K562 (cell line): ENCODE data around the gene SLC30A1. TPM values are rescaled to one million over a fixed set of nuclear protein-coding genes. Genes with fewer than 3 reads are reported as not detected.

ENCODE experiments used
- ATF1 ChIP-seq, 2 experiments: fragments of 450-650 bp in 1 of 2; IDR thresholded peaks; 2 replicates each; pipeline ENCODE4 v1.6.1; 2016; ENCODE audit warnings: missing compliant biosample characterization in 1 of 2, missing genetic modification characterization in 1 of 2
- ELF1 ChIP-seq: fragments of 200-800 bp; sonication (Bioruptor generic); IDR thresholded peaks from 2 replicates; pipeline ENCODE4 v1.6.1; 2016; ENCODE audit warnings: missing genetic modification characterization, missing compliant biosample characterization
- EP400 ChIP-seq: fragments of 450-650 bp; IDR thresholded peaks from 2 replicates; pipeline ENCODE4 v1.6.1; 2017; ENCODE audit warnings: antibody characterized with exemption, mild to moderate bottlenecking, moderate library complexity
- MAFG ChIP-seq: fragments of 450-650 bp; conservative IDR thresholded peaks from 2 replicates; pipeline ENCODE4 v1.6.1; 2016; ENCODE audit warnings: missing genetic modification characterization, missing compliant biosample characterization
- PTBP1 ChIP-seq: fragments of 200-400 bp; formaldehyde crosslinking; IDR thresholded peaks from 2 replicates; pipeline ENCODE4 v1.6.1; 2017; ENCODE audit warnings: low read depth, low read length
- polyA plus RNA-seq, 8 experiments: library from polyadenylated mRNA; depleted of rRNA in 4 of 8; stranded (reverse) in 5 of 8; unstranded in 3 of 8; fragments of >200 nt; fragmentation: Nextera tagmentation in 2 of 8; fragmentation: Illumina TruSeq in 1 of 8; extraction: Ambion mirVana in 2 of 8; extraction: Trizol in 1 of 8; gene quantifications; 2 replicates each; pipeline versions ENCODE4 v1.2.1 to v1.2.3, GENCODE V29; 2011 to 2014; ENCODE audit warnings: inconsistent platforms in 1 of 8, missing spikeins in 1 of 8
- total RNA-seq, 7 experiments: library from RNA; depleted of rRNA in 6 of 7; stranded (reverse); fragments of >200 nt in 6 of 7; fragmentation: Illumina TruSeq in 2 of 7; extraction: Trizol in 2 of 7; gene quantifications; 2 replicates each; pipeline versions ENCODE4 v1.2.1 to v1.2.3, GENCODE V29; 2011 to 2021; ENCODE audit warnings: low replicate concordance in 1 of 7
- TF ChIP-seq, protein P1 (sequence below): fragments of 250-450 bp; sonication (Bioruptor Pico); IDR thresholded peaks from 2 replicates; pipeline ENCODE4 v1.8.0; 2022; ENCODE audit warnings: inconsistent platforms, mild to moderate bottlenecking, moderate library complexity, borderline replicate concordance
- TF ChIP-seq, protein P2 (sequence below), 2 experiments: fragments of 450-650 bp; formaldehyde crosslinking in 1 of 2; IDR thresholded peaks; 2 replicates each; pipeline versions ENCODE4 v1.4.0 to v1.6.1; 2014 to 2020; ENCODE audit warnings: mild to moderate bottlenecking in 2 of 2, borderline replicate concordance in 1 of 2, low read depth in 1 of 2
- TF ChIP-seq, protein P3 (sequence below): fragments of 250-450 bp; sonication (Bioruptor Pico); IDR thresholded peaks from 2 replicates; pipeline ENCODE4 v1.8.0; 2022; ENCODE audit warnings: inconsistent platforms
- TF ChIP-seq, protein P4 (sequence below), 2 experiments: fragments of 450-650 bp in 1 of 2; sonication (generic) in 1 of 2; formaldehyde crosslinking in 1 of 2; IDR thresholded peaks in 1 of 2; conservative IDR thresholded peaks in 1 of 2; 2 replicates each; pipeline versions ENCODE4 v1.6.1 to v1.8.1; 2016 to 2023; ENCODE audit warnings: mild to moderate bottlenecking in 2 of 2, moderate library complexity in 2 of 2, inconsistent platforms in 1 of 2, missing genetic modification reagents in 1 of 2

The SLC30A1 gene
- total and polyA plus RNA-seq, 9 of the 15 experiments (the other 6 are each of a cell fraction or from before 2014, with no cell fraction given), result 4.1 to 14.4 (median 6.6) TPM

DNA sequence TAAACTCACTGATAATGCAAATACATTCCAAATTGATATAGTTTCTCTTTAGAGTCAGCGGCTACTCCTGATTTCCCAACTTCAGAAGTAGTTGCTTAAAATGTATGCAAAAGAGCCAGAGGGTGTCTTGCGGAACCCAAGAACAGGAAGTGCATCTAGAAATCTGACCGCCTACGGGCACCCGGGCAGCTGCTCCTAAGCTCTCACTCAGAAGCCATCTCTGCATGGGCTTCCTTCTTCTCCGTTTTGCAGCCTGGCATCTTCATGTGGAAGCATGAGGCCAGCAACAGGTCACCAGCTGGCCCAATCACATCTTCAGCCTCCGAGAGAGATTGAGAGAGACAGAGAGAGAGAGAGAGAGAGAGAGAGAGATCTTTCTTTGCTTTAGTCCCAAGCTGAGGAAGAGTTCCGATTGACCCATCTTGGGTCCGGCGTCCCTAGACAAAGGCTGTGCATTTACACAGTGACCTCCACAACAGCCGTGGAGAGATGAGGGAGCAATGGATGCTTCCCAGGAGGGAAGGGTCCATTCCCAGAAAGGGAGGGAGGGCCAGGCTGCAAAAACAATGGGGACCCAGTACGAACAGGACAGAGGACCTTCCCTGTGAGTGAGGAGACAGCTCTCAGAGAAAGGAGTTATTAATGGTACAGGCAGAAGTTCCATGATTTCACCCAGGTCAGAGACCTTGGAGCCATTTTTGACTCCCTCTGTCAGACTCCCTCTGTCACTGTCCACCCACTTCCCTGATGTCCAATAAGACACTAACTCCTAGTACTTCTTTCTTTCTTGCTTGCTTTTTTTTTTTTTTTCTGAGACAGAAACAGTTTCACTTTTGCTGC, 28.2 kb upstream of the SLC30A1 start (continued):
- no peak for TF ChIP-seq MAFG
- TF ChIP-seq, protein P1, sequence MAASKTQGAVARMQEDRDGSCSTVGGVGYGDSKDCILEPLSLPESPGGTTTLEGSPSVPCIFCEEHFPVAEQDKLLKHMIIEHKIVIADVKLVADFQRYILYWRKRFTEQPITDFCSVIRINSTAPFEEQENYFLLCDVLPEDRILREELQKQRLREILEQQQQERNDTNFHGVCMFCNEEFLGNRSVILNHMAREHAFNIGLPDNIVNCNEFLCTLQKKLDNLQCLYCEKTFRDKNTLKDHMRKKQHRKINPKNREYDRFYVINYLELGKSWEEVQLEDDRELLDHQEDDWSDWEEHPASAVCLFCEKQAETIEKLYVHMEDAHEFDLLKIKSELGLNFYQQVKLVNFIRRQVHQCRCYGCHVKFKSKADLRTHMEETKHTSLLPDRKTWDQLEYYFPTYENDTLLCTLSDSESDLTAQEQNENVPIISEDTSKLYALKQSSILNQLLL (CRISPR knock-in tag), result no peak
- TF ChIP-seq ATF1 (CRISPR knock-in tag; IDR thresholded peaks at IDR 0.05), result no peak
- peak; percentile 10; the same call in 1 of the 2 replicates for TF ChIP-seq ATF1 (tag; IDR thresholded peaks at IDR 0.05)
- TF ChIP-seq, protein P2, sequence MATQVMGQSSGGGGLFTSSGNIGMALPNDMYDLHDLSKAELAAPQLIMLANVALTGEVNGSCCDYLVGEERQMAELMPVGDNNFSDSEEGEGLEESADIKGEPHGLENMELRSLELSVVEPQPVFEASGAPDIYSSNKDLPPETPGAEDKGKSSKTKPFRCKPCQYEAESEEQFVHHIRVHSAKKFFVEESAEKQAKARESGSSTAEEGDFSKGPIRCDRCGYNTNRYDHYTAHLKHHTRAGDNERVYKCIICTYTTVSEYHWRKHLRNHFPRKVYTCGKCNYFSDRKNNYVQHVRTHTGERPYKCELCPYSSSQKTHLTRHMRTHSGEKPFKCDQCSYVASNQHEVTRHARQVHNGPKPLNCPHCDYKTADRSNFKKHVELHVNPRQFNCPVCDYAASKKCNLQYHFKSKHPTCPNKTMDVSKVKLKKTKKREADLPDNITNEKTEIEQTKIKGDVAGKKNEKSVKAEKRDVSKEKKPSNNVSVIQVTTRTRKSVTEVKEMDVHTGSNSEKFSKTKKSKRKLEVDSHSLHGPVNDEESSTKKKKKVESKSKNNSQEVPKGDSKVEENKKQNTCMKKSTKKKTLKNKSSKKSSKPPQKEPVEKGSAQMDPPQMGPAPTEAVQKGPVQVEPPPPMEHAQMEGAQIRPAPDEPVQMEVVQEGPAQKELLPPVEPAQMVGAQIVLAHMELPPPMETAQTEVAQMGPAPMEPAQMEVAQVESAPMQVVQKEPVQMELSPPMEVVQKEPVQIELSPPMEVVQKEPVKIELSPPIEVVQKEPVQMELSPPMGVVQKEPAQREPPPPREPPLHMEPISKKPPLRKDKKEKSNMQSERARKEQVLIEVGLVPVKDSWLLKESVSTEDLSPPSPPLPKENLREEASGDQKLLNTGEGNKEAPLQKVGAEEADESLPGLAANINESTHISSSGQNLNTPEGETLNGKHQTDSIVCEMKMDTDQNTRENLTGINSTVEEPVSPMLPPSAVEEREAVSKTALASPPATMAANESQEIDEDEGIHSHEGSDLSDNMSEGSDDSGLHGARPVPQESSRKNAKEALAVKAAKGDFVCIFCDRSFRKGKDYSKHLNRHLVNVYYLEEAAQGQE (IDR thresholded peaks at IDR 0.05; ENCODE audit: borderline replicate concordance), result no peak
- TF ChIP-seq, protein P2 (CRISPR knock-in tag; IDR thresholded peaks at IDR 0.05; ENCODE audit: low read depth), result 0 out of 2 replicates have a peak, but pooled peaks have one; percentile 45
- TF ChIP-seq, protein P3, sequence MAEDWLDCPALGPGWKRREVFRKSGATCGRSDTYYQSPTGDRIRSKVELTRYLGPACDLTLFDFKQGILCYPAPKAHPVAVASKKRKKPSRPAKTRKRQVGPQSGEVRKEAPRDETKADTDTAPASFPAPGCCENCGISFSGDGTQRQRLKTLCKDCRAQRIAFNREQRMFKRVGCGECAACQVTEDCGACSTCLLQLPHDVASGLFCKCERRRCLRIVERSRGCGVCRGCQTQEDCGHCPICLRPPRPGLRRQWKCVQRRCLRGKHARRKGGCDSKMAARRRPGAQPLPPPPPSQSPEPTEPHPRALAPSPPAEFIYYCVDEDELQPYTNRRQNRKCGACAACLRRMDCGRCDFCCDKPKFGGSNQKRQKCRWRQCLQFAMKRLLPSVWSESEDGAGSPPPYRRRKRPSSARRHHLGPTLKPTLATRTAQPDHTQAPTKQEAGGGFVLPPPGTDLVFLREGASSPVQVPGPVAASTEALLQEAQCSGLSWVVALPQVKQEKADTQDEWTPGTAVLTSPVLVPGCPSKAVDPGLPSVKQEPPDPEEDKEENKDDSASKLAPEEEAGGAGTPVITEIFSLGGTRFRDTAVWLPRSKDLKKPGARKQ (CRISPR knock-in tag), result no peak
- TF ChIP-seq, protein P4, sequence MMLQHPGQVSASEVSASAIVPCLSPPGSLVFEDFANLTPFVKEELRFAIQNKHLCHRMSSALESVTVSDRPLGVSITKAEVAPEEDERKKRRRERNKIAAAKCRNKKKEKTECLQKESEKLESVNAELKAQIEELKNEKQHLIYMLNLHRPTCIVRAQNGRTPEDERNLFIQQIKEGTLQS (IDR thresholded peaks at IDR 0.05), result no peak
- TF ChIP-seq, protein P4 (CRISPR knock-in tag; conservative IDR thresholded peaks at IDR 0.05), result no peak
- peak; percentile 92 for TF ChIP-seq ELF1 (tag)
- TF ChIP-seq PTBP1, result no peak
- peak; percentile 44; the same call in 1 of the 2 replicates for TF ChIP-seq EP400
